Effector memory CD4-positive, alpha-beta T cell (primary cell): ENCODE measurements around the gene GSTO2.
"Not testable (repeated sequence)": the region's sequence is repeated elsewhere in the genome, so short reads cannot be mapped to it uniquely, and the experiment has no call there.

Experiments used
- DNase-seq, 3 donors: peaks; one replicate each; pipeline ENCODE4 v3.0.0-alpha.2; 2020
- H3K27ac ChIP-seq: 2 replicates; pipeline ENCODE4 v1.7.0; 2013; ENCODE audit warnings: mild to moderate bottlenecking, low read length, moderate library complexity; ENCODE audit not compliant: insufficient read depth, poor library complexity, severe bottlenecking
- H3K27me3 ChIP-seq: replicated peaks from 2 replicates; pipeline ENCODE4 v1.7.0; 2013; ENCODE audit warnings: mild to moderate bottlenecking, low read length; ENCODE audit not compliant: insufficient read depth, control insufficient read depth, poor library complexity, severe bottlenecking
- H3K36me3 ChIP-seq: 2 replicates; pipeline ENCODE4 v1.7.0; 2013; ENCODE audit warnings: mild to moderate bottlenecking, low read length, moderate library complexity; ENCODE audit not compliant: control insufficient read depth, insufficient read depth
- H3K4me1 ChIP-seq: 2 replicates; pipeline ENCODE4 v1.7.0; 2013; ENCODE audit warnings: low read length, mild to moderate bottlenecking; ENCODE audit not compliant: control insufficient read depth, insufficient read depth, poor library complexity, severe bottlenecking
- H3K4me3 ChIP-seq: 2 replicates; pipeline ENCODE4 v1.7.0; 2013; ENCODE audit warnings: low read length, low read depth, mild to moderate bottlenecking; ENCODE audit not compliant: insufficient read depth, poor library complexity, severe bottlenecking
- H3K9me3 ChIP-seq: 2 replicates; pipeline ENCODE4 v1.7.0; 2013; ENCODE audit warnings: mild to moderate bottlenecking, low read length, moderate library complexity; ENCODE audit not compliant: control insufficient read depth

The GSTO2 gene

DNA sequence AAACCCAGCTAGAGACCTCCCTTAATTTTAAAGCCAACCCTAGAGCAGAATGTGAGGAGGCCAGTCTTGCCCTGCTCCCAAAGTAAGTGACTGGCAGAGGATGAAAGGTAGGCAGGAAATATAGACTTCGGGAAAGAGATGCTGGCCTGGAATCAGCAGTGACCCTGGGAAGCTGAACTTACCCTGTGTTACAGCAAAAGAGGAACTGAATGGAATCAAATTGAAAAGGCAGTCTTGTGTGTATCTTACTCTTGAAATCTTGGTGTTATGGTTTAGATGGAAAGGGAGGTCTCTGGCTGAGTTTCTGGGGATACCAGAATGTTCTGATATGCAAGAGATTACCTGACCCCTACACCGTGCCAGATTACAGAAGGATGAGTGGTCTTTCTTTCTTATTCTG is 28.9 kb upstream of the GSTO2 start:
- no peak overlapping the region for H3K4me3 ChIP-seq
- no peaks in the 10 kb centered on the region for H3K36me3 ChIP-seq
- H3K27ac ChIP-seq, result no peak overlapping the region
- H3K27me3 ChIP-seq, result no peaks in the 10 kb centered on the region
- H3K9me3 ChIP-seq, result no peaks in the 10 kb centered on the region
- no peaks in the 10 kb centered on the region for H3K4me1 ChIP-seq
- no peak for DNase-seq

DNA sequence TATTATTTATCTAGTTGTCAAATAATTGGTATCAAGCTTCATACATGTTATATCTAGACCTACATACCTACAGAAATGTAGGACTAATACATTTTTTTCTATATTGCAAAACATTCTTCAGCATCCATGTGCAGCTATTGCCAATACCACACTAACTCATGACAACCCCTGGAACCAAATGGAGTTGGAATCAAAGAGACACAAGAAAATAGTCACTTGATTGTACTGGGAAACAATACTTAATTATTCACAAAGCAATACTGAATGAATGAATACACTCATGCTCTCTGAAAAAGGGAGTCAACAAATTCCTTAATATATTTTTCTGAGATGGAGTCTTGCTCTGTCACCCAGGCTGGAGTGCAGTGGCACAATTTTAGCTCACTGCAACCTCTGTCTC is 26.4 kb upstream of the GSTO2 start:
- DNase-seq, result no peak
- Histone ChIP-seq H3K4me1 (no peaks in the 10 kb centered on the region), H3K27me3 (no peaks in the 10 kb centered on the region), H3K27ac (no peak overlapping the region), H3K36me3 (no peaks in the 10 kb centered on the region), H3K9me3 (no peaks in the 10 kb centered on the region), H3K4me3 (no peak overlapping the region)

DNA sequence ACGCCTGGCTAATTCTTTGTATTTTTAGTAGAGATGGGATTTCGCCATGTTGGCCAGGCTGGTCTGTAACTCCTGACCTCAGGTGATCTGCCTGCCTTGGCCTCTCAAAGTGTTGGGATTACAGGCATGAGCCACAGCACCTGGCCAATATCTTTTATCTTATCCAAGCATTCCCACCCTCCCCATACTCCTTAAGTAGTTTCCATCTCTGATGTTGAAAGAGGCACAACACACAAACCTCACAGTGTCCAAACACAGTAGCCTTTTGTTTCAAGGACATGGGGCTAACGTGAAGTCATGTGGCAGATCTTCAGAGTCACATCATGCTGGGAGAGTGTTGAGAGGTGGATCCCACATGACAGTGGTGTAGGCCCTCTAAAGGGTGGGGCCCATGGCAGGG is 26.0 kb upstream of the GSTO2 start:
- DNase-seq, H3K27me3 ChIP-seq, H3K9me3 ChIP-seq, H3K4me3 ChIP-seq, H3K36me3 ChIP-seq, H3K4me1 ChIP-seq, H3K27ac ChIP-seq: not testable (repeated sequence)

DNA sequence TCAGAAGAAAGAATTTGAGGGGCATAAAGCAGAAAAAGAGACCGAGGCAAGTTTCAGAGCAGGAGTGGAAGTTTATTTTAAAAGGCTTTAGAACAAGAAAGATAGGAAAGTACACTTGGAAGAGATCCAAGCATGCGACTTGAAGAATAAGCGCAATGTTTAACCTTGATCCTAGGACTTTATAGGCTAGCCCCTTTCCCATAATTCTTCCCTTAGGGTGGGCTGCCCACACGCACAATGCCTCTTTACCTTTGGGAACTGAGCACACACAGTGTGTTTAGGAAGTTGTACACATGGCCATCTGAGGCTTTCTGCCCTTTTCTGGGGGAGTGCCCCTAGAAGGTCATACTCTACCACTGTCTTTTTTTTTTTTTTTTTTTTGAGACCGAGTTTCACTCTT is 25.5 kb upstream of the GSTO2 start:
- H3K4me3 ChIP-seq, result no peak overlapping the region
- H3K9me3 ChIP-seq, result no peaks in the 10 kb centered on the region
- no peaks in the 10 kb centered on the region for H3K36me3 ChIP-seq
- no peak for DNase-seq
- no peak overlapping the region for H3K27ac ChIP-seq
- H3K4me1 ChIP-seq, result no peaks in the 10 kb centered on the region
- no peaks in the 10 kb centered on the region for H3K27me3 ChIP-seq

DNA sequence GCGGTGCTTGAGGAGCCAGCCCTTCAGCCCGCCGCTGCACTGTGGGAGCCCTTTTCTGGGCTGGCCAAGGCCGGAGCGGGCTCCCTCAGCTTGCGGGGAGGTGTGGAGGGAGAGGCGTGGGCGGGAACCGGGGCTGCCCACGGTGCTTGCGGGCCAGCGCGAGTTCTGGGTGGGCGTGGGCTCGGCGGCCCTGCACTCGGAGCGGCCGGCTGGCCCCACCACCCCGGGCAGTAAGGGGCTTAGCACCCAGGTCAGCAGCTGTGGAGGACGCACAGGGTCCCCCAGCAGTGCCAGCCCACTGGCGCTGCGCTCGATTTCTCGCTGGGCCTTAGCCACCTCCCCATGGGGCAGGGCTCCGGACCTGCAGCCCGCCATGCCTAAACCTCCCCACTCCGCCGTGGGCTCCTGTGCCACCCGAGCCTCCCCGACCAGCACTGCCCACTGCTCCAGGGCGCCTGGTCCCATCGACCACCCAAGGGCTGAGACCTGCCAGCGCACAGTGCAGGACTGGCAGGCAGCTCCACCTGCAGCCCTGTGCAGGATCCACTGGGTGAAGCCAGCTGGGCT is 23.8 kb upstream of the GSTO2 start:
- DNase-seq, result no peak
- Histone ChIP-seq H3K36me3 (no peaks in the 10 kb centered on the region), H3K9me3 (no peaks in the 10 kb centered on the region), H3K4me3 (no peak overlapping the region), H3K4me1 (no peaks in the 10 kb centered on the region), H3K27me3 (no peaks in the 10 kb centered on the region), H3K27ac (no peak overlapping the region)

DNA sequence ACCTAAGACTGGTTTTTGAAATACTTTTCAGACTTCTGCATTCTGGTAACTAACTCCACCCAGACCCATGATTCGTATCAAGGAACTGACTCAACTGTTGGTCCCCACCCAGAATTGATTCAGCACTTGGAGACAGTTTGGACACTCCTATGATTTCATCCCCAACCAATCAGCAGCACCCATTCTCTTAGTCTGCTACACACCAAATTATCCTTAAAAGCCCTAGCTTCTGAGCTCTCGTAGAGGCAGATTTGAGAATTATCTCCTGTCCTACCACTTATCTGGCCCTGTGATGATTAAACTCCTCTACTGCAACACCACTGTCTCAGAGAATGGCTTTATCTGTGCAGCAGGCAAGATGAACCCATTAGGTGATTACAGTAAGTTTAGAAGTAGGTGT is 22.0 kb upstream of the GSTO2 start:
- no peaks in the 10 kb centered on the region for H3K9me3 ChIP-seq
- no peaks in the 10 kb centered on the region for H3K27me3 ChIP-seq
- no peaks in the 10 kb centered on the region for H3K4me1 ChIP-seq
- no peak for DNase-seq
- no peak overlapping the region for H3K27ac ChIP-seq
- H3K4me3 ChIP-seq, result no peak overlapping the region
- H3K36me3 ChIP-seq, result no peaks in the 10 kb centered on the region

DNA sequence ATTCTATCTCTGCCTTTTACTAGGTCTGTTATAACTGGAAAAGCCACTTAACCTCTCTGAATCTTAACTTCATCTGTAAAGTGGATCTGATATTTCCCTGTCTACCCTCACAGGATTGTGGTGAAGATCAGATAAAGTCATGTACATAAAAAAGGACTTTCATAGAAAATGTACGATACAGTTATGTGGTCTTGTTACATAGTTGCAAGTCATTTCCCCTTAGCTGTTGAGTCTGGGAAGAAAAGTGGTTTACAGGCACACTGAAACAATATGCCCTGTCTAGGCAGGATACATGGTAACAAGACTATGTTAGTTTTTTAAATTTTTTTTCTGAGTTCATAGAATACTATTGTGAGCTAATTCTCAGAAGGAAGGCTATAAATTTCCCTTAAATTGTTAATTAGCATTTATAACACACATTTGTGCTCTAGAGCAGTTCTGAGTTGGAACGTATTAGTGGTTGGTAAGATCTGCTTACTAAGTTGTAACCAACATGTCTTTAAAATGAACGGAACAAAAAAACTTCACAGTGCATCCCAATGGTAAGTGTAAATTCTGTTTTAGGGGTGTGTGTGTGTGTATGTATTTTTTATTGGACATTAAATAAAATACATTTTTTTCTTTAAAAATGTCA is 21.4 kb upstream of the GSTO2 start:
- no peak overlapping the region for H3K4me3 ChIP-seq
- H3K27me3 ChIP-seq, result no peaks in the 10 kb centered on the region
- H3K9me3 ChIP-seq, result no peaks in the 10 kb centered on the region
- DNase-seq, result no peak
- H3K27ac ChIP-seq, result no peak overlapping the region
- no peaks in the 10 kb centered on the region for H3K4me1 ChIP-seq
- no peaks in the 10 kb centered on the region for H3K36me3 ChIP-seq

DNA sequence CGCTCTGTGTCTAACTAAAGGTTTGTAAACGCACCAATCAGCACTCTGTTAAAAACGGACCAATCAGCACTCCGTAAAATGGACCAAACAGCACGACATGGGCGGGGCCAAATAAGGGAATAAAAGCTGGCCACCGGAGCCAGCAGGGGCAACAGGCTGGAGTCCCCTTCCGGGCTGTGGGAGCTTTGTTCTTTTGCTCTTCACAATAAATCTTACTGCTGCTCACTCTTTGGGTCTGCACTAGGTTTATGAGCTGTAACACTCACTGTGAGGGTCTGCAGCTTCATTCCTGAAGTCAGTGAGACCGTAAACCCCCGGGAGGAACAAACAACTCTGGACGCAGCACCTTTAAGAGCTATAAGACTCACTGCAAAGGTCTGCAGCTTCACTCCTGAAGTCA is 20.1 kb upstream of the GSTO2 start:
- H3K4me3 ChIP-seq, H3K9me3 ChIP-seq, H3K36me3 ChIP-seq, H3K4me1 ChIP-seq, DNase-seq, H3K27me3 ChIP-seq, H3K27ac ChIP-seq: not testable (repeated sequence)

DNA sequence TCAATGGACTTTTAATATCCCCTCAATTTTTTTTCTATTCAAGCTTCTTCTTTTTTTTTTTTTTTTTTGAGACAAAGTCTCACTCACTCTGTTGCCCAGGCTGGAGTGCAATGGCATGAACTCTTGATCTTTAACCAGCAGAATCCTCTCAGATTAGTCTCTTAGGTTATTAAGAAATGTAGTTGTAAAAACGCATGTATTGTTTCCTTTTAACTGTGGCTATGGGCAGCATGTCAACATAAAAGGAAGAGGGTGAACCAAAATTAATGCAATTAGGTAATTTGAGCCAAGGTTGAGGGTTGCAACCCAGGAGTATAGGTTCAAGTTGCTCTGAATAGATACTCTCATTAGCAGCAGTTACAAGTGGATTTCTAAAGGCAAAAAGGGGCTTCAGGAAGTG is 18.6 kb upstream of the GSTO2 start:
- H3K27ac ChIP-seq, result no peak overlapping the region
- H3K36me3 ChIP-seq, result no peaks in the 10 kb centered on the region
- H3K27me3 ChIP-seq, result no peaks in the 10 kb centered on the region
- H3K4me1 ChIP-seq, result no peaks in the 10 kb centered on the region
- H3K4me3 ChIP-seq, result no peak overlapping the region
- DNase-seq, result no peak
- H3K9me3 ChIP-seq, result no peaks in the 10 kb centered on the region

DNA sequence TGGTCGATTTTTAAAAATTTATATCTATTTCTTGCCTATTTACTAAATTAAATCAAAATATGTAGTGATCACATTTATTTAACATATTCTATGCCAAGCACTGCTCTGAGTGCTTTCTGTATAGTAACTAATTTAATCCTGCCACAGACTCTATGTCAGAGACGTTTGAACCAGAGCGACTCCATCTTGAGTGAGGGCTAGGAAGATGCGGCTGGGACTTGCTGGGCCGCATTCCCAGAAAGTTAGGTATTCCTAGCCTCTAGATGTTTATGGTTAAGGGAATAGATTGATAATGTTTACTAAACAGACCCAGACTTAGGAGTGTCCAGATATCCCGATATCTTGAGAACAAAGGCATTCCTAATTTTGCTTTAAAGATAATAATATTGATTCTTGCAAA is 17.5 kb upstream of the GSTO2 start:
- H3K4me3 ChIP-seq, result no peak overlapping the region
- H3K36me3 ChIP-seq, result no peaks in the 10 kb centered on the region
- DNase-seq, result no peak
- no peaks in the 10 kb centered on the region for H3K27me3 ChIP-seq
- no peaks in the 10 kb centered on the region for H3K9me3 ChIP-seq
- H3K27ac ChIP-seq, result no peak overlapping the region
- peaks cover 8% of the 10 kb centered on the region for H3K4me1 ChIP-seq
